HepG2 (cell line): ENCODE measurements around the gene FRMD4A. TPM values are rescaled to one million over a fixed set of nuclear protein-coding genes. Genes with fewer than 3 reads are reported as not detected.

Experiments
- ATAC-seq: fragments of 200-7000 bp; cut with Tn5 transposase; 3 replicates; pipeline ENCODE4 v1.9.1; 2020; ENCODE audit warnings: mild to moderate bottlenecking, moderate library complexity
- BruUV-seq: library from RNA; stranded (reverse); fragments of 400-500 nt; replicated peaks from 2 replicates; lab custom pipeline; 2021; lab: Mats Ljungman, UMichigan
- CTCF ChIA-PET: fragments of 300-600 bp; formaldehyde crosslinking; extraction: SDS; loops from one replicate; lab custom pipeline; 2021; ENCODE audit warnings: low total read pairs, inconsistent platforms, low intra/inter-chr PET ratio; lab: Yijun Ruan, JAX
- POLR2A ChIA-PET: fragments of 350-600 bp; sonication (Branson Sonifier 250); formaldehyde crosslinking; loops from one replicate; lab custom pipeline; 2020; ENCODE audit warnings: antibody characterized with exemption, inconsistent platforms; lab: Yijun Ruan, JAX
- DNase-seq: peaks from one replicate; pipeline ENCODE4 v3.0.0-alpha.2; 2015; ENCODE audit warnings: low spot score
- FAIRE-seq: peaks from 3 replicates; lab custom pipeline; 2011; peaks lifted over from hg19 to GRCh38; lab: Jason Lieb, UNC
- H2AFZ ChIP-seq: one replicate; pipeline ENCODE4 v1.6.1; 2011; ENCODE audit warnings: low read length, inconsistent platforms
- H3K27ac ChIP-seq: fragments of 300-600 bp; 3 replicates; pipeline ENCODE4 v1.8.0; 2011; ENCODE audit warnings: mixed run types, mild to moderate bottlenecking, mixed read lengths, low read length, inconsistent platforms; ENCODE audit not compliant: insufficient read depth; ENCODE audit errors: extremely low read length
- H3K27me3 ChIP-seq, 2 experiments: fragments of 200-600 bp in 1 of 2; 2 replicates in 1 of 2; 3 replicates in 1 of 2; pipeline versions ENCODE4 v1.6.0 to v1.8.0; 2011; ENCODE audit warnings: low read length in 2 of 2, mild to moderate bottlenecking in 2 of 2, moderate library complexity in 2 of 2, inconsistent platforms in 1 of 2; ENCODE audit not compliant: insufficient read depth in 2 of 2, control insufficient read depth in 1 of 2
- H3K36me3 ChIP-seq, 2 experiments: fragments of 200-600 bp in 1 of 2; replicated peaks in 1 of 2; 2 replicates in 1 of 2; 3 replicates in 1 of 2; pipeline versions ENCODE4 v1.5.1 to v1.8.0; 2011; ENCODE audit warnings: low read length in 2 of 2, inconsistent platforms in 1 of 2; ENCODE audit not compliant: insufficient read depth in 2 of 2, control insufficient read depth in 1 of 2
- H3K4me1 ChIP-seq: 2 replicates; pipeline ENCODE4 v1.5.1; 2012; ENCODE audit warnings: low read length, inconsistent platforms; ENCODE audit not compliant: insufficient read depth
- H3K4me2 ChIP-seq: 2 replicates; pipeline ENCODE4 v1.6.0; 2011; ENCODE audit warnings: low read depth, low read length, inconsistent platforms
- H3K4me3 ChIP-seq, 3 experiments: fragments of 200-600 bp in 1 of 3; sonication (generic), shearing (Covaris generic) in 1 of 3; replicated peaks in 1 of 3; 2 replicates each; pipeline ENCODE4 v1.5.1; 2011 to 2016; ENCODE audit warnings: low read length in 3 of 3, inconsistent platforms in 2 of 3, low read depth in 2 of 3, mild to moderate bottlenecking in 2 of 3, control low read depth in 1 of 3, mixed read lengths in 1 of 3; ENCODE audit not compliant: insufficient read depth in 1 of 3
- H3K79me2 ChIP-seq: one replicate; pipeline ENCODE4 v1.6.1; 2011; ENCODE audit warnings: low read length, inconsistent platforms; ENCODE audit not compliant: insufficient read depth
- H3K9ac ChIP-seq: 2 replicates; pipeline ENCODE4 v1.6.0; 2011; ENCODE audit warnings: mild to moderate bottlenecking, low read depth, low read length, inconsistent platforms; ENCODE audit not compliant: insufficient read depth
- H3K9me3 ChIP-seq: 2 replicates; pipeline ENCODE4 v1.5.1; 2012; ENCODE audit warnings: mild to moderate bottlenecking, low read length
- H4K20me1 ChIP-seq: 2 replicates; pipeline ENCODE4 v1.6.0; 2011; ENCODE audit warnings: inconsistent platforms, mild to moderate bottlenecking, low read length, moderate library complexity; ENCODE audit not compliant: insufficient read depth
- ARHGAP35 ChIP-seq: sonication (generic); formaldehyde crosslinking; IDR thresholded peaks from 2 replicates; pipeline ENCODE4 v1.9.0; 2022; ENCODE audit warnings: mild to moderate bottlenecking, inconsistent platforms, moderate library complexity, missing genetic modification reagents, borderline replicate concordance
- CCAR2 ChIP-seq: fragments of 200-400 bp; formaldehyde crosslinking; optimal IDR thresholded peaks from 2 replicates; pipeline ENCODE3; 2018; ENCODE audit warnings: low read depth, mild to moderate bottlenecking, low read length, moderate library complexity
- FOSL2 ChIP-seq: sonication (generic); formaldehyde crosslinking; IDR thresholded peaks from 2 replicates; pipeline ENCODE4 v1.4.0; 2020; ENCODE audit warnings: missing genetic modification reagents
- HBP1 ChIP-seq: IDR thresholded peaks from 2 replicates; pipeline ENCODE4 v1.6.1; 2016; ENCODE audit warnings: low read depth, control low read depth
- MTA1 ChIP-seq: sonication (generic); formaldehyde crosslinking; IDR thresholded peaks from 2 replicates; pipeline ENCODE4 v1.4.0; 2020; ENCODE audit warnings: missing genetic modification reagents, mild to moderate bottlenecking, borderline replicate concordance
- NAIF1 ChIP-seq: sonication (generic); formaldehyde crosslinking; IDR thresholded peaks from 2 replicates; pipeline ENCODE4 v1.5.0; 2020; ENCODE audit warnings: mild to moderate bottlenecking, missing genetic modification reagents, borderline replicate concordance
- PHF21A ChIP-seq: sonication (generic); formaldehyde crosslinking; IDR thresholded peaks from 2 replicates; pipeline ENCODE4 v1.5.0; 2020; ENCODE audit warnings: mild to moderate bottlenecking, missing genetic modification reagents
- SIN3B ChIP-seq: fragments of 150-350 bp; IDR thresholded peaks from 2 replicates; pipeline ENCODE4 v1.6.1; 2014; ENCODE audit warnings: low read length
- ZNF567 ChIP-seq: sonication (generic); formaldehyde crosslinking; IDR thresholded peaks from 2 replicates; pipeline ENCODE4 v1.8.1; 2023; ENCODE audit warnings: mild to moderate bottlenecking, missing genetic modification reagents, borderline replicate concordance
- ZNF660 ChIP-seq: sonication (generic); formaldehyde crosslinking; IDR thresholded peaks from 2 replicates; pipeline ENCODE4 v1.5.1; 2020; ENCODE audit warnings: mild to moderate bottlenecking, low read depth, missing genetic modification reagents, borderline replicate concordance
- in situ Hi-C: cut with HindIII; loops from 2 replicates; pipeline ENCODE4 v1.10.0; 2017; ENCODE audit warnings: low pct_unique_long_range_greater_than_20kb; ENCODE audit not compliant: extremely low pct_ligation_motif_present
- intact Hi-C: fragments of 100-400 bp; cut with micrococcal nuclease; formaldehyde crosslinking; loops from one replicate; pipeline ENCODE4 v1.10.0; 2022; ENCODE audit not compliant: unreplicated experiment
- polyA plus RNA-seq, 8 experiments: library from polyadenylated mRNA; depleted of rRNA in 3 of 8; stranded (reverse) in 7 of 8; unstranded in 1 of 8; fragments of >200 nt; fragmentation: Illumina TruSeq in 4 of 8; extraction: Trizol in 4 of 8; gene quantifications; 2 replicates each; pipeline versions ENCODE4 v1.2.1 to v1.2.3, GENCODE V29; 2011 to 2016; ENCODE audit warnings: low read depth in 4 of 8, missing spikeins in 1 of 8, mixed read lengths in 1 of 8; ENCODE audit not compliant: insufficient read depth in 1 of 8
- total RNA-seq, 5 experiments: library from RNA; depleted of rRNA; stranded (reverse); fragments of >200 nt; fragmentation: Illumina TruSeq; extraction: Trizol; gene quantifications; 2 replicates each; pipeline ENCODE4 v1.2.3, GENCODE V29; 2016; ENCODE audit warnings: low read depth in 1 of 5

The FRMD4A gene
- total and polyA plus RNA-seq, 2 of the 13 experiments (the other 11 are each of a cell fraction or from before 2014, with no cell fraction given): 0.09 to 0.26 TPM

- DNase-seq: no peak
- no peaks in the 10 kb centered on the region for H4K20me1 ChIP-seq
- H2AFZ ChIP-seq: no peak overlapping the region
- H3K9me3 ChIP-seq: 0 out of 2 replicates have a peak, but pooled peaks cover 3% of the 10 kb centered on the region
- no peak for ATAC-seq
- no peaks in the 10 kb centered on the region for H3K27me3 ChIP-seq
- H3K9ac ChIP-seq: no peak overlapping the region
- no peaks in the 10 kb centered on the region for H3K79me2 ChIP-seq
- no peak overlapping the region for H3K27ac ChIP-seq
- CTCF ChIA-PET: no interaction called here
- in situ Hi-C loops (no loop called here), intact Hi-C loops (no loop called here)
- H3K4me3 ChIP-seq: no peak overlapping the region
- no peaks in the 10 kb centered on the region for H3K36me3 ChIP-seq
- POLR2A ChIA-PET: no interaction called here
- H3K4me1 ChIP-seq: no peaks in the 10 kb centered on the region
- H3K4me2 ChIP-seq: no peak overlapping the region
- FAIRE-seq: no peak
- TF ChIP-seq FOSL2 (CRISPR knock-in tag): no peak
- no peak for TF ChIP-seq ZNF567 (CRISPR knock-in tag)
- TF ChIP-seq ZNF660 (CRISPR knock-in tag): no peak
- TF ChIP-seq NAIF1 (CRISPR knock-in tag): no peak
- TF ChIP-seq CCAR2: no peak
- TF ChIP-seq ARHGAP35 (CRISPR knock-in tag): no peak
- TF ChIP-seq PHF21A (CRISPR knock-in tag): no peak
- TF ChIP-seq SIN3B: no peak
- TF ChIP-seq MTA1: no peak
- no peak for TF ChIP-seq HBP1
- no TSS peak for BruUV-seq
These were observed 491.7 kb downstream of the FRMD4A start for GRCh38 chr10:13839030-13839429.
